Liver (tissue), 9 donors: ENCODE results near the gene SCAMP5. TPM values are rescaled to one million over a fixed set of nuclear protein-coding genes. Genes with fewer than 3 reads are reported as not detected.

ENCODE experiments used
- DNase-seq: peaks from one replicate; pipeline ENCODE4 v3.0.0-alpha.2; 2017; ENCODE audit warnings: low spot score
- H3K27ac ChIP-seq, 2 donors: one replicate each; pipeline ENCODE4 v1.7.0; 2013; ENCODE audit warnings: inconsistent platforms in 2 of 2, low read length in 2 of 2, control low read depth in 1 of 2, low read depth in 1 of 2, mild to moderate bottlenecking in 1 of 2
- H3K27me3 ChIP-seq, 4 donors: one replicate each; pipeline versions ENCODE4 v1.6.1 to v1.7.0; 2013; ENCODE audit warnings: low read length in 3 of 4, inconsistent platforms in 1 of 4, mild to moderate bottlenecking in 1 of 4, moderate library complexity in 1 of 4; ENCODE audit not compliant: control insufficient read depth in 4 of 4, insufficient read depth in 4 of 4
- H3K36me3 ChIP-seq, 4 donors: one replicate each; pipeline versions ENCODE4 v1.6.1 to v1.7.0; 2013; ENCODE audit warnings: low read length in 3 of 4, mild to moderate bottlenecking in 3 of 4, low read depth in 1 of 4, moderate library complexity in 1 of 4; ENCODE audit not compliant: control insufficient read depth in 4 of 4, insufficient read depth in 3 of 4
- H3K4me1 ChIP-seq, 4 donors: one replicate each; pipeline versions ENCODE4 v1.6.1 to v1.7.0; 2013; ENCODE audit warnings: low read length in 3 of 4, mild to moderate bottlenecking in 3 of 4, moderate library complexity in 1 of 4; ENCODE audit not compliant: control insufficient read depth in 4 of 4, insufficient read depth in 4 of 4
- H3K4me3 ChIP-seq, 3 donors: one replicate each; pipeline versions ENCODE4 v1.6.1 to v1.7.0; 2013; ENCODE audit warnings: low read length in 3 of 3, control low read depth in 1 of 3, low read depth in 1 of 3, mild to moderate bottlenecking in 1 of 3
- H3K9ac ChIP-seq, 2 donors: one replicate each; pipeline ENCODE4 v1.7.0; 2013; ENCODE audit warnings: low read length in 2 of 2, mild to moderate bottlenecking in 2 of 2, moderate library complexity in 2 of 2, control low read depth in 1 of 2, low read depth in 1 of 2
- H3K9me3 ChIP-seq, 4 donors: one replicate each; pipeline versions ENCODE4 v1.6.1 to v1.7.0; 2013; ENCODE audit warnings: low read length in 3 of 4; ENCODE audit not compliant: control insufficient read depth in 4 of 4
- CTCF ChIP-seq: fragments of 150-350 bp; IDR thresholded peaks from 2 replicates; pipeline ENCODE4 v1.5.1; 2017; ENCODE audit warnings: improper control_type of control experiment, low read depth, low read length; ENCODE audit not compliant: missing input control
- EGR1 ChIP-seq, 2 donors: IDR thresholded peaks; 2 replicates each; pipeline ENCODE4 v1.6.1; 2016 to 2018; ENCODE audit warnings: antibody characterized with exemption in 2 of 2, low read depth in 2 of 2
- FOXA1 ChIP-seq: IDR thresholded peaks from 2 replicates; pipeline ENCODE4 v1.6.1; 2016; ENCODE audit warnings: antibody characterized with exemption
- FOXA2 ChIP-seq: IDR thresholded peaks from 2 replicates; pipeline ENCODE4 v1.6.1; 2016; ENCODE audit warnings: antibody characterized with exemption
- GABPA ChIP-seq, 2 donors: IDR thresholded peaks in 1 of 2; conservative IDR thresholded peaks in 1 of 2; 2 replicates each; pipeline ENCODE4 v1.6.1; 2016; ENCODE audit warnings: antibody characterized with exemption in 2 of 2, mild to moderate bottlenecking in 1 of 2, moderate library complexity in 1 of 2
- HNF4A ChIP-seq, 2 donors: conservative IDR thresholded peaks; 2 replicates each; pipeline ENCODE4 v1.6.1; 2016; ENCODE audit warnings: antibody characterized with exemption in 2 of 2, mild to moderate bottlenecking in 2 of 2
- HNF4G ChIP-seq: IDR thresholded peaks from 2 replicates; pipeline ENCODE4 v1.6.1; 2016; ENCODE audit warnings: antibody characterized with exemption
- JUND ChIP-seq, 2 donors: IDR thresholded peaks; 2 replicates each; pipeline ENCODE4 v1.6.1; 2016; ENCODE audit warnings: antibody characterized with exemption in 2 of 2
- MAX ChIP-seq: IDR thresholded peaks from 2 replicates; pipeline ENCODE4 v1.6.1; 2016; ENCODE audit warnings: antibody characterized with exemption
- NR2F2 ChIP-seq: IDR thresholded peaks from 2 replicates; pipeline ENCODE4 v1.6.1; 2016; ENCODE audit warnings: antibody characterized with exemption
- RAD21 ChIP-seq, 2 donors: IDR thresholded peaks; 2 replicates each; pipeline ENCODE4 v1.6.1; 2016; ENCODE audit warnings: antibody characterized with exemption in 2 of 2, mild to moderate bottlenecking in 2 of 2
- REST ChIP-seq: IDR thresholded peaks from 2 replicates; pipeline ENCODE4 v1.6.1; 2016; ENCODE audit warnings: antibody characterized with exemption, mild to moderate bottlenecking
- RXRA ChIP-seq, 2 donors: IDR thresholded peaks; 2 replicates each; pipeline ENCODE4 v1.6.1; 2017 to 2018; ENCODE audit warnings: antibody characterized with exemption in 2 of 2, mild to moderate bottlenecking in 1 of 2
- SP1 ChIP-seq: IDR thresholded peaks from 2 replicates; pipeline ENCODE4 v1.6.1; 2018; ENCODE audit warnings: antibody characterized with exemption, mild to moderate bottlenecking
- TAF1 ChIP-seq: conservative IDR thresholded peaks from 2 replicates; pipeline ENCODE4 v1.6.1; 2016; ENCODE audit warnings: antibody characterized with exemption, mild to moderate bottlenecking
- YY1 ChIP-seq: IDR thresholded peaks from 2 replicates; pipeline ENCODE4 v1.6.1; 2016; ENCODE audit warnings: antibody characterized with exemption, mild to moderate bottlenecking
- ZBTB33 ChIP-seq: IDR thresholded peaks from 2 replicates; pipeline ENCODE4 v1.6.1; 2016; ENCODE audit warnings: antibody characterized with exemption
- WGBS: extraction: QIAGEN DNeasy Blood & Tissue Kit; methylation state at CpG from one replicate; pipeline ENCODE4 v1.1.7; 2013; 5-methylcytosine and 5-hydroxymethylcytosine counted together
- polyA plus RNA-seq, 2 donors: library from polyadenylated mRNA; stranded (reverse) in 1 of 2; unstranded in 1 of 2; fragments of 200-250 nt in 1 of 2; fragments of >200 nt in 1 of 2; fragmentation: Nextera tagmentation in 1 of 2; extraction: Ambion mirVana in 1 of 2; gene quantifications; one replicate each; pipeline versions ENCODE4 v1.2.1 to v1.2.3, GENCODE V29; 2013 to 2015
- total RNA-seq, 2 donors: library from RNA; depleted of rRNA; stranded (reverse); fragments of >200 nt; gene quantifications; one replicate each; pipeline ENCODE4 v1.2.3, GENCODE V29; 2014
- TF ChIP-seq, protein P1 (sequence below): IDR thresholded peaks from 2 replicates; pipeline ENCODE4 v1.6.1; 2016; ENCODE audit warnings: antibody characterized with exemption
- donor health status: healthy.
- donor health status: healthy.
- donor health status: healthy.
- donor health status: healthy.
- donor health status: healthy.

Gene SCAMP5
- total and polyA plus RNA-seq, 4 donors: 0.50 to 7.5 (median 5.7) TPM

GRCh38 chr15:75023181-75023871, 28.0 kb downstream of the SCAMP5 start, which contains the start of gene PPCDC:
TSS of gene PPCDC (plus strand) at chr15:75023590. CDS start at chr15:75028319, 4,729 bp downstream.
- peaks cover 0 to 26% (median 14%) of the 10 kb centered on the region in 4 donors for H3K4me1 ChIP-seq
- H3K36me3 ChIP-seq: no peaks in the 10 kb centered on the region
- DNase-seq: peak; percentile 94
- H3K9ac ChIP-seq: peak within 1 kb of the TSS; percentile 70 to 88
- no peaks in the 10 kb centered on the region for H3K9me3 ChIP-seq
- peak within 1 kb of the TSS; percentile 80 to 85 for H3K27ac ChIP-seq
- peak within 1 kb of the TSS; percentile 71 to 99 (median 74) for H3K4me3 ChIP-seq
- no peaks in the 10 kb centered on the region for H3K27me3 ChIP-seq
- 3% methylated on average over 40 of the region's 40 CpGs for WGBS
- TF ChIP-seq REST (peak; percentile 36), CTCF (no peak), SP1 (peak; percentile 44), HNF4G (no peak), FOXA2 (no peak), JUND (IDR thresholded peaks at IDR 0.05) (no peak), RXRA (IDR thresholded peaks at IDR 0.05) (peak in 1 of 2 donors; percentile 11), ZBTB33 (peak; percentile 100), MAX (peak; percentile 56), GABPA (IDR thresholded peaks at IDR 0.05 in 1 of 2, conservative IDR thresholded peaks at IDR 0.05 in 1 of 2) (peak in 1 of 2 donors; percentile 68), RAD21 (IDR thresholded peaks at IDR 0.05) (peak in 1 of 2 donors; percentile 34), HNF4A (conservative IDR thresholded peaks at IDR 0.05) (peak; percentile 20 to 70), YY1 (peak; percentile 85), NR2F2 (no peak), FOXA1 (no peak), TAF1 (no peak), EGR1 (IDR thresholded peaks at IDR 0.05; ENCODE audit: low read depth in 2 of 2) (no peak)
- TF ChIP-seq, protein P1, sequence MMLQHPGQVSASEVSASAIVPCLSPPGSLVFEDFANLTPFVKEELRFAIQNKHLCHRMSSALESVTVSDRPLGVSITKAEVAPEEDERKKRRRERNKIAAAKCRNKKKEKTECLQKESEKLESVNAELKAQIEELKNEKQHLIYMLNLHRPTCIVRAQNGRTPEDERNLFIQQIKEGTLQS: no peak
